Subcutaneous abdominal adipose tissue (tissue), 5 donors: ENCODE measurements around the gene UGGT2.
"Not testable (repeated sequence)": the region's sequence is repeated elsewhere in the genome, so short reads cannot be mapped to it uniquely, and the experiment has no call there.

Experiments
- H3K27ac ChIP-seq: one replicate; pipeline ENCODE4 v1.7.0; 2013; ENCODE audit warnings: low read depth, mild to moderate bottlenecking, inconsistent platforms, low read length, moderate library complexity
- H3K27me3 ChIP-seq, 5 donors: one replicate each; pipeline ENCODE4 v1.7.0; 2013; ENCODE audit warnings: low read length in 5 of 5, inconsistent platforms in 1 of 5; ENCODE audit not compliant: control insufficient read depth in 5 of 5, insufficient read depth in 4 of 5
- H3K36me3 ChIP-seq, 5 donors: one replicate each; pipeline ENCODE4 v1.7.0; 2013; ENCODE audit warnings: low read length in 5 of 5; ENCODE audit not compliant: control insufficient read depth in 5 of 5, insufficient read depth in 5 of 5
- H3K4me1 ChIP-seq, 5 donors: one replicate each; pipeline ENCODE4 v1.7.0; 2013; ENCODE audit warnings: low read length in 5 of 5, mild to moderate bottlenecking in 3 of 5, moderate library complexity in 1 of 5; ENCODE audit not compliant: control insufficient read depth in 5 of 5, insufficient read depth in 5 of 5
- H3K4me3 ChIP-seq, 5 donors: one replicate each; pipeline ENCODE4 v1.7.0; 2013; ENCODE audit warnings: low read length in 5 of 5, low read depth in 1 of 5
- H3K9ac ChIP-seq, 5 donors: one replicate each; pipeline ENCODE4 v1.7.0; 2013; ENCODE audit warnings: low read length in 5 of 5, mild to moderate bottlenecking in 4 of 5, moderate library complexity in 3 of 5
- H3K9me3 ChIP-seq, 5 donors: one replicate each; pipeline ENCODE4 v1.7.0; 2013; ENCODE audit warnings: low read length in 5 of 5; ENCODE audit not compliant: control insufficient read depth in 5 of 5
- donor health status: healthy.
- donor health status: healthy.
- donor health status: healthy.
- donor health status: healthy.
- donor health status: healthy.

UGGT2 gene

DNA sequence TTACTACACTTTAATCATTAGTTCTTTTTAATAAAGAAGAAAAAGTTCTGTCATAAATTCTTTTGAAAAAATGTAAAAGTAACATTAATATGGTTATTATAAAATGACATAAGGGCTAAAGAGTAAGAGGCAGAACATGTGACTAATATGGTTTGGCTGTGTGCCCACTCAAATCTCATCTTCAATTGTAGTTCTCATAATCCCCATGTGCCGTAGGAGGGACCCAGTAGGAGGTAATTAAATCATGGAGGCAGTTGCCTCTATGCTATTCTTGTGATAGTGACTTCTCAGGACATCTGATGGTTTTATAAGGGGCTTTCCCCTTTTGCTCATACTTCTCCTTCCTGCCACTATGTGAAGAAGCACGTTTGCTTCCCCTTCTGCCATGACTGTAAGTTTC, 104.5 kb downstream of the UGGT2 start:
- Histone ChIP-seq H3K9ac (no peak overlapping the region), H3K36me3 (peaks cover 0 to 9% (median 7%) of the 10 kb centered on the region in 5 donors), H3K9me3 (peaks cover 0 to 3% (median 0%) of the 10 kb centered on the region in 5 donors), H3K4me3 (no peak overlapping the region), H3K27me3 (no peaks in the 10 kb centered on the region), H3K27ac (no peak overlapping the region), H3K4me1 (no peaks in the 10 kb centered on the region)

DNA sequence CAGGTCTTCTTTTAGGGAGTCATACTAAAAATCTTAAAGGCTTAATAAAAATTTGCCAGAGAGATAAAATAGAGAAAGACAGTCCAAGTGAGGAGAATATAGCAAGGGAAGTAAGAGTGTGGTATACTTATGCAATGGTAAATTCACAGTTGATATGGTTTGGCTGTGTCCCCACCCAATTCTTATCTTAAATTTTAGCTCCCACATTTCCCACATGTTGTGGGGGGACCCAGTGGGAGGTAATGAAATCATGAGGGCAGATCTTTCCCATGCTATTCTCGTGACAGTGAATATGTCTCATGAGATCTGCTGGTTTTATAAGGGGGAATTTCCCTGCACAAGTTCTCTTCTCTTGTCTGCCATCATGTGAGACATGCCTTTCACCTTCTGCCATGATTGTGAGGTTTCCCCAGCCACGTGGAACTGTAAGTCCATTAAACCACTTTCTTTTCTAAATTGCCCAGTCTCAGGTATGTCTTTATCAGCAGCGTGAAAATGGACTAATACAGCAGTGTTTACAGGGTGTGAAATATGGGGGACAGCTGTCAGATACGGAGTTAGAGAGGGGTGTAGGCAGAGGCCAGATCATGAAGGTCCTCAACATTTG, 115.4 kb downstream of the UGGT2 start:
- Histone ChIP-seq H3K9ac (no peak overlapping the region), H3K27ac (no peak overlapping the region), H3K36me3 (peaks cover 43 to 51% (median 45%) of the 10 kb centered on the region in 5 donors), H3K4me1 (no peaks in the 10 kb centered on the region), H3K9me3 (peaks cover 0 to 5% (median 3%) of the 10 kb centered on the region in 5 donors), H3K27me3 (no peaks in the 10 kb centered on the region), H3K4me3 (no peak overlapping the region)

- H3K27me3 ChIP-seq, result no peaks in the 10 kb centered on the region
- H3K27ac ChIP-seq, result no peak overlapping the region
- H3K9ac ChIP-seq, result no peak overlapping the region
- H3K9me3 ChIP-seq, result peaks cover 0 to 13% (median 5%) of the 10 kb centered on the region in 5 donors
- H3K4me3 ChIP-seq, result no peak overlapping the region
- peaks cover 21 to 31% (median 23%) of the 10 kb centered on the region in 5 donors for H3K36me3 ChIP-seq
- no peaks in the 10 kb centered on the region for H3K4me1 ChIP-seq
Observed at GRCh38 chr13:95931300-95932025, 121.7 kb downstream of the UGGT2 start.

DNA sequence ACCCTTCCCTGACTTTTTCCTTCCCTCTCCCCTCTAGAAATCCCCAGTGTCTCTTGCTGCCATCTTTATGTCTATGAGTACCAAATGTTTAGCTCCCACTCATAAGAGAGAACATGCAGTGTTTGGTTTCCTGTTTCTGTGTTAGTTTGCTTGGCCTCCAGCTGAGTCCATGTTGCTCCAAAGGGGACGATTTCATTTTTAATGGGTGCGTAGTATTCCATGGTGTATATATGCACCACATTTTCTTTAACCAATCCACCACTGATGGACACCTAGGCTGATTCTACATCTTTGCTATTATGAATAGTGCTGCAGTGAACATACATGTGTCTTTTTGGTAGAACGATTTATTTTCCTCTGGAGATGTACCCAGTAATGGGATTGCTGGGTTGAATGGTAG, 123.8 kb downstream of the UGGT2 start:
- Histone ChIP-seq H3K9me3 (peaks cover 0 to 10% (median 3%) of the 10 kb centered on the region in 5 donors), H3K4me1 (no peaks in the 10 kb centered on the region), H3K27ac (no peak overlapping the region), H3K27me3 (no peaks in the 10 kb centered on the region), H3K9ac (no peak overlapping the region), H3K36me3 (peaks cover 5 to 18% (median 6%) of the 10 kb centered on the region in 5 donors), H3K4me3 (no peak overlapping the region)

DNA sequence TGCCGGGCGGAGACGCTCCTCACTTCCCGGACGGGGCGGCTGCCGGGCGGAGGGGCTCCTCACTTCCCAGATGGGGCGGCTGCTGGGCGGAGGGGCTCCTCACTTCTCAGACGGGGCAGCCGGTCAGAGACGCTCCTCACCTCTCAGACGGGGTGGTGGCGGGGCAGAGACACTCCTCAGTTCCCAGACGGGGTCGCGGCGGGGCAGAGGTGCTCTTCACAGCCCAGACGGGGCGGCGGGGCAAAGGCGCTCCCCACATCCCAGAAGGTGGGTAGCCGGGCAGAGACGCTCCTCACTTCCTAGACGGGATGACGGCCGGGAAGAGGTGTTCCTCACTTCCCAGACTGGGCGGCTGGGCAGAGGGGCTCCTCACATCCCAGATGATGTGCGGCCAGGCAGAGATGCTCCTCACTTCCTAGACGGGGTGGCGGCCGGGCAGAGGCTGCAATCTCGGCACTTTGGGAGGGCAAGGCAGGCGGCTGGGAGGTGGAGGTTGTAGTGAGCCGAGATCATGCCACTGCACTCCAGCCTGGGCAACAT, 124.8 kb downstream of the UGGT2 start:
- not testable (repeated sequence) for H3K27ac ChIP-seq, H3K4me3 ChIP-seq, H3K27me3 ChIP-seq, H3K9ac ChIP-seq, H3K9me3 ChIP-seq, H3K4me1 ChIP-seq
- H3K36me3 ChIP-seq, result peaks cover 2 to 14% (median 5%) of the 10 kb centered on the region in 5 donors

GRCh38 chr13:95926231-95926630, 127.0 kb downstream of the UGGT2 start:
- Histone ChIP-seq H3K27me3 (no peaks in the 10 kb centered on the region), H3K36me3 (peaks cover 2 to 11% (median 3%) of the 10 kb centered on the region in 5 donors), H3K9ac (no peak overlapping the region), H3K27ac (no peak overlapping the region), H3K4me1 (no peaks in the 10 kb centered on the region), H3K9me3 (peaks cover 0 to 10% (median 3%) of the 10 kb centered on the region in 5 donors), H3K4me3 (no peak overlapping the region)

GRCh38 chr13:95924389-95924994, 128.7 kb downstream of the UGGT2 start:
- no peaks in the 10 kb centered on the region for H3K4me1 ChIP-seq
- H3K9ac ChIP-seq, result no peak overlapping the region
- no peaks in the 10 kb centered on the region for H3K27me3 ChIP-seq
- H3K36me3 ChIP-seq, result peaks cover 0 to 9% (median 3%) of the 10 kb centered on the region in 5 donors
- H3K9me3 ChIP-seq, result peaks cover 0 to 3% (median 2%) of the 10 kb centered on the region in 5 donors
- H3K4me3 ChIP-seq, result no peak overlapping the region
- no peak overlapping the region for H3K27ac ChIP-seq

- peaks cover 0 to 9% (median 3%) of the 10 kb centered on the region in 5 donors for H3K36me3 ChIP-seq
- H3K9ac ChIP-seq, result no peak overlapping the region
- H3K27ac ChIP-seq, result no peak overlapping the region
- no peaks in the 10 kb centered on the region for H3K4me1 ChIP-seq
- no peaks in the 10 kb centered on the region for H3K27me3 ChIP-seq
- no peak overlapping the region for H3K4me3 ChIP-seq
- no peaks in the 10 kb centered on the region for H3K9me3 ChIP-seq
Observed at GRCh38 chr13:95921485-95921884, 131.7 kb downstream of the UGGT2 start.

DNA sequence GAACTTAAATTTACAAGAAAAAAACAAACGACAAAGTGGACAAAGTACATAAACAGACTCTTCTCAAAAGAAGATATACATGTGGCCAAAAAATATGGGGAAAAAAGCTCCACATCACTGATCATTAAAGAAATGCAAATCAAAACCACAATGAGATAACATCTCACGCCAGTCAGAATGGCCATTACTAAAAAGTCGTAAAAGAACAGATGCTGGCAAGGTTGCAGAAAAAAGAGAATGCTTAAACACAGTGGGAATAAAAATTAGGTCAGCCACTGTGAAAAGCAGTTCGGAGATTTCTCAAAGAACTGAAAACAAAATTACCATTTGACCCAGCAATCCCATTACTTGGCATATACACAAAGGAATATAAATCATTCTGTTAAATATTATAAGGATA, 132.7 kb downstream of the UGGT2 start:
- H3K9ac ChIP-seq, result no peak overlapping the region
- no peaks in the 10 kb centered on the region for H3K27me3 ChIP-seq
- no peaks in the 10 kb centered on the region for H3K4me1 ChIP-seq
- H3K36me3 ChIP-seq, result peaks cover 5 to 10% (median 7%) of the 10 kb centered on the region in 5 donors
- H3K27ac ChIP-seq, result no peak overlapping the region
- H3K4me3 ChIP-seq, result no peak overlapping the region
- H3K9me3 ChIP-seq, result no peaks in the 10 kb centered on the region

- H3K4me1 ChIP-seq, result no peaks in the 10 kb centered on the region
- no peak overlapping the region for H3K27ac ChIP-seq
- no peaks in the 10 kb centered on the region for H3K9me3 ChIP-seq
- no peaks in the 10 kb centered on the region for H3K27me3 ChIP-seq
- no peak overlapping the region for H3K4me3 ChIP-seq
- H3K36me3 ChIP-seq, result peaks cover 0 to 8% (median 7%) of the 10 kb centered on the region in 5 donors
- no peak overlapping the region for H3K9ac ChIP-seq
Observed at GRCh38 chr13:95918860-95919259, 134.3 kb downstream of the UGGT2 start.
